BJ (cell line): ENCODE results near the gene CDH23. TPM values are rescaled to one million over a fixed set of nuclear protein-coding genes. Genes with fewer than 3 reads are reported as not detected.

ENCODE experiments used
- CTCF ChIA-PET: fragments of 350-600 bp; formaldehyde crosslinking; extraction: SDS; loops from one replicate; lab custom pipeline; 2021; ENCODE audit warnings: antibody characterized with exemption, inconsistent platforms; lab: Yijun Ruan, JAX
- POLR2A ChIA-PET: fragments of 300-600 bp; sonication (Branson Sonifier 250); formaldehyde crosslinking; extraction: SDS; loops from one replicate; lab custom pipeline; 2021; ENCODE audit warnings: antibody characterized with exemption; lab: Charles Lee
- DNase-seq: peaks from one replicate; pipeline ENCODE4 v3.0.0-alpha.2; 2011; ENCODE audit warnings: low read depth
- H3K27me3 ChIP-seq: 2 replicates; pipeline ENCODE4 v1.6.0; 2011; ENCODE audit warnings: low read length; ENCODE audit not compliant: control insufficient read depth, insufficient read depth
- H3K36me3 ChIP-seq: 2 replicates; pipeline ENCODE4 v1.5.1; 2011; ENCODE audit warnings: low read length; ENCODE audit not compliant: control insufficient read depth, insufficient read depth
- H3K4me3 ChIP-seq: 2 replicates; pipeline ENCODE4 v1.5.1; 2011; ENCODE audit warnings: low read depth, mild to moderate bottlenecking, control low read depth, low read length
- polyA plus RNA-seq: library from polyadenylated mRNA; depleted of rRNA; stranded (reverse); fragments of >200 nt; gene quantifications from 2 replicates; pipeline ENCODE4 v1.2.3, GENCODE V29; 2011
- TF ChIP-seq, protein P1 (sequence below): IDR thresholded peaks from 2 replicates; pipeline ENCODE4 v1.5.1; 2011; ENCODE audit warnings: low read depth, mild to moderate bottlenecking, control low read depth, inconsistent platforms, low read length, moderate library complexity; ENCODE audit not compliant: insufficient read depth

The CDH23 gene
- polyA plus RNA-seq, 1 experiment: 0.05 TPM

DNA sequence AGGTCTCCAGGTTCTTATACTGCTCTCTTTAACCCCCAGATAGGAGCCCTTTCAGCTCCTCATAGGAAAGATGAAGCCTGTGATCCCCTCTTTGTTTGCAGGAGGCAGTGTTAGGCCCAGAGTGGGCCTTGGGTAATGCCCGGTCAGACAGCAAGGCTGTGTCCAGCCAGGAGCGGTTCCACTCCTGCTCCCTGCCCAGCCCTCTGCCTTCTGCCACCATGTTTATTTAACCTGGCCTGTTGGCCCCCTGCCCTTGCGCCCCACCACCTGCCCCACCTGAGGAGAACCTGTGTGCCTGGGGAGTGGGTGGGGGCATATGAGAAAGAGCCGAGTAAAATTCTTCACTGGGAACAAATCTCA lies 24.3 kb downstream of the CDH23 start:
- Histone ChIP-seq H3K27me3 (peaks cover 4% of the 10 kb centered on the region; the same call in 1 of the 2 replicates), H3K36me3 (no peaks in the 10 kb centered on the region), H3K4me3 (no peak overlapping the region)
- TF ChIP-seq, protein P1, sequence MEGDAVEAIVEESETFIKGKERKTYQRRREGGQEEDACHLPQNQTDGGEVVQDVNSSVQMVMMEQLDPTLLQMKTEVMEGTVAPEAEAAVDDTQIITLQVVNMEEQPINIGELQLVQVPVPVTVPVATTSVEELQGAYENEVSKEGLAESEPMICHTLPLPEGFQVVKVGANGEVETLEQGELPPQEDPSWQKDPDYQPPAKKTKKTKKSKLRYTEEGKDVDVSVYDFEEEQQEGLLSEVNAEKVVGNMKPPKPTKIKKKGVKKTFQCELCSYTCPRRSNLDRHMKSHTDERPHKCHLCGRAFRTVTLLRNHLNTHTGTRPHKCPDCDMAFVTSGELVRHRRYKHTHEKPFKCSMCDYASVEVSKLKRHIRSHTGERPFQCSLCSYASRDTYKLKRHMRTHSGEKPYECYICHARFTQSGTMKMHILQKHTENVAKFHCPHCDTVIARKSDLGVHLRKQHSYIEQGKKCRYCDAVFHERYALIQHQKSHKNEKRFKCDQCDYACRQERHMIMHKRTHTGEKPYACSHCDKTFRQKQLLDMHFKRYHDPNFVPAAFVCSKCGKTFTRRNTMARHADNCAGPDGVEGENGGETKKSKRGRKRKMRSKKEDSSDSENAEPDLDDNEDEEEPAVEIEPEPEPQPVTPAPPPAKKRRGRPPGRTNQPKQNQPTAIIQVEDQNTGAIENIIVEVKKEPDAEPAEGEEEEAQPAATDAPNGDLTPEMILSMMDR: no peak
- DNase-seq: no peak
- ChIA-PET POLR2A (no interaction called here), CTCF (no interaction called here)

DNA sequence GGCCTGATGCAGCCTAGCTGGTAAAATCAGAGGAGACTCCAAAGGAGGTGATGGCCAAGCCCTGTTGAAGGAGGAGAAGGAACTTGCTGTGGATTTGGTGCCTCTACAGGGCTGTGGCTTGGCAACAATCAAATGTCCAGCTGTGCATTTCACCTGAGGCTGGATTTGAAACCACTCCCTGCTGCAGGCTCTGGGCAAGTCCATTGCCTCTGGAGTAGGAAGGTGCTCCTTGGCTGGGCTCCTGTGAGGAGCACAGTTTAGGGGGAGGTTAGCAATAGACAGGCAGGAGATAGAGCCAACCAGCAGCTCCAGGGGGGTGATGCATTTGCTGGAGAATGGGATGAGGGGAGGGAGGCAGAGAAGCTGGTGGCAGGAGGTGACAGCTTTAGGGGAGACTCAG lies 26.5 kb downstream of the CDH23 start:
- H3K27me3 ChIP-seq: peaks cover 4% of the 10 kb centered on the region; the same call in 1 of the 2 replicates
- CTCF ChIA-PET: no interaction called here
- no peak for DNase-seq
- POLR2A ChIA-PET: no interaction called here
- no peak overlapping the region for H3K4me3 ChIP-seq
- no peaks in the 10 kb centered on the region for H3K36me3 ChIP-seq
- TF ChIP-seq, protein P1: no peak

DNA sequence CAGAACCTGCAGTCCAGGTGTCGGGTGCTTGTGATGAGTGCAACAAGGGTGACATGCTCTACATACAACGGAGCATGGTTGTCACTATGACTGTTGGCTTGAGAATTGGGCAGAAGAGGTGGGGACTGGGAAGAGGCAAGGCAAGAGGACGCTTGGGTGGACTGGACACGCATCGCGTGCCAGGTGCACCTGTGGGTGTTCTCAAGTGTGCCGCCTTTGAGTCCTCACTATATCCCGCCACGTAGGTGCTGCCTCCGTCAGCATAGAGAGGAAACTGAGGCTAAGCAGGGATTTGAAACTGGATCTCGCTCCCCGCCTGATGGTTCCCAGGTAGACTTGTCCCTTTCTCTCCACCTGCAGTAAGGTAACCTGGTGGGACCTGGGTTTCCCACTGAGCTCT lies 27.2 kb downstream of the CDH23 start:
- CTCF ChIA-PET: no interaction called here

DNA sequence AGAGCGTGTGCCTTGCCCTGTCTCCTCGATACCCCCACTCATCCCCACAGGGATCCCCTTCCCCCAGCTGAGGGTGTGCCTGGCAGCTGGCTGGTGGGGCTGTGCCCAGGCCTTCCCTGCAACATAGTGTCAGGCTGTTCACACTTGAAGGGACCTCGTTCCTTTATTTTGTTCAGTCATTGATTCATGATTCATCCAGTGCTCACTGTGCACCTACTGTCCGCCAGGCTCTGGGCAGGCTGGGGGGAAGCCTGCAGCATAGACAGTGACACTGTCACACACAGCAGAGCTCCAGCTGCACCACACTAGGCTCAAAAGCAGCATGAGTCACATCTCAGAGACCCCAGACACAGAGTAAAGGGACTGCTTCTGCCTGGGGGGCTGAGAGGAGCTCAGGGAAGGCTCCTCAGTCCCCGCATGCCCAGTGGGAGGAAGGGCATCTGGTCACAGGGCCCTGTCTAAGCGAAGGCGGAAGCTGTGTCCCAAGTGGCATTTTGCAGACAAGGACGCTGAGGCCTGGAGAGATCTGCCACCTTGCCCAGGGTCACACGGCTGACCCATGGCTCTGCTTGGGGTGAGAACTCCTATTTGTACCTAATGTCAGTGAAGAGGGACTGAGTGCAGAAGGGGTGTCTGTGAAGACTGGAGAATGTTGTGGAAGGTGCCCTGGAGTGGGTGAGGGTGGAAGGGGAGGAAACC lies 27.9 kb downstream of the CDH23 start:
- Histone ChIP-seq H3K36me3 (no peaks in the 10 kb centered on the region), H3K27me3 (peaks cover 4% of the 10 kb centered on the region; the same call in 1 of the 2 replicates), H3K4me3 (no peak overlapping the region)
- DNase-seq: no peak
- ChIA-PET CTCF (no interaction called here), POLR2A (no interaction called here)
- TF ChIP-seq, protein P1: no peak

More for the DNA sequence above, 27.2 kb downstream of the CDH23 start:
- no peak for DNase-seq
- H3K36me3 ChIP-seq: no peaks in the 10 kb centered on the region
- no peak overlapping the region for H3K4me3 ChIP-seq
- POLR2A ChIA-PET: no interaction called here
- TF ChIP-seq, protein P1: no peak
- H3K27me3 ChIP-seq: peaks cover 4% of the 10 kb centered on the region; the same call in 1 of the 2 replicates

DNA sequence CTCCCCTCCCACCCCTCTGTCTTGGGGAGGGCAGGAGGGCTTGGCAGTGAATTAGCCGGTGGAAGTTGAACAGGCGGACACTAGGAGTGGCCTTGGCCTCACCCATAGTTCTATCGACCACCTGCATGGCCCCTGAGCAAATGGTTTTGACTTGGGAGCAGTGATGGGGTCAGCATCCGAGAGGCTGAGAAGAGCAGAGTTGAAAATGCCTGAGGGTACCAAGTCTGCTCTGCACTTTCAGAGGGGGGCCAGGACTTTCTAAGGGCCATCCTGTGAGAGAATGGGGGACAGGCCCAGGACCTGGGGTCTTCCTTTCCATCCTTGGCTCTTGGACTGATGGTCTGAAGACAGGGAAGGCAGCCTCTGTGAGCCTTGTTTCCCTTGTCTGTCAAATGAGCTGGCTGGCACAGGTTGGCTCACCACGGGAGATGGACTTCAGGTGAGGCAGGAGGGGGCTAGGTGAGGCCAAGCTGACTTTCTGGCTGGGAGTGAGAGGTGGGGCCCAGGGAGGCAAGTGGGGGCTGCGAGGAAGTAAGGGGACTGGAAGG lies 29.4 kb downstream of the CDH23 start:
- ChIA-PET POLR2A (interaction anchor here (0.6 kb wide), 1 partner anchor 279 kb away, joined by 6 read pairs; no protein-coding TSS in a partner anchor), CTCF (interaction anchor here (0.6 to 0.7 kb wide), 2 partner anchors 10 to 23 kb away, joined by 3 read pairs; no protein-coding TSS in a partner anchor)
- TF ChIP-seq, protein P1: no peak
- H3K36me3 ChIP-seq: no peaks in the 10 kb centered on the region
- H3K4me3 ChIP-seq: no peak overlapping the region
- peaks cover 7% of the 10 kb centered on the region; the same call in 1 of the 2 replicates for H3K27me3 ChIP-seq
- no peak for DNase-seq
